ENCODE measurements around the gene C9orf85. TPM values are rescaled to one million over a fixed set of nuclear protein-coding genes. Genes with fewer than 3 reads are reported as not detected.
"Not testable (repeated sequence)": the region's sequence is repeated elsewhere in the genome, so short reads cannot be mapped to it uniquely, and the experiment has no call there.

C9orf85 gene
- total and polyA plus RNA-seq, 12 donors = 4.7 to 18.8 (median 12.1) TPM

GRCh38 chr9:71941060-71941568 lies 29.7 kb downstream of the C9orf85 start:
- no peaks in the 10 kb centered on the region for H3K36me3 ChIP-seq (replicated peaks in 1 of 2)
- no peaks in the 10 kb centered on the region for H3K27me3 ChIP-seq
- H3K4me3 ChIP-seq = no peak overlapping the region
- no peak for DNase-seq
- intact Hi-C loops (cut with DNase I) = no loop called here
- no peak overlapping the region for H3K27ac ChIP-seq
- WGBS, 4 donors = 74 to 84% (median 80%) methylated on average over 2 of the region's 2 CpGs
- TF ChIP-seq POLR2A (IDR thresholded peaks at IDR 0.05) = no peak
- TF ChIP-seq, protein P1, sequence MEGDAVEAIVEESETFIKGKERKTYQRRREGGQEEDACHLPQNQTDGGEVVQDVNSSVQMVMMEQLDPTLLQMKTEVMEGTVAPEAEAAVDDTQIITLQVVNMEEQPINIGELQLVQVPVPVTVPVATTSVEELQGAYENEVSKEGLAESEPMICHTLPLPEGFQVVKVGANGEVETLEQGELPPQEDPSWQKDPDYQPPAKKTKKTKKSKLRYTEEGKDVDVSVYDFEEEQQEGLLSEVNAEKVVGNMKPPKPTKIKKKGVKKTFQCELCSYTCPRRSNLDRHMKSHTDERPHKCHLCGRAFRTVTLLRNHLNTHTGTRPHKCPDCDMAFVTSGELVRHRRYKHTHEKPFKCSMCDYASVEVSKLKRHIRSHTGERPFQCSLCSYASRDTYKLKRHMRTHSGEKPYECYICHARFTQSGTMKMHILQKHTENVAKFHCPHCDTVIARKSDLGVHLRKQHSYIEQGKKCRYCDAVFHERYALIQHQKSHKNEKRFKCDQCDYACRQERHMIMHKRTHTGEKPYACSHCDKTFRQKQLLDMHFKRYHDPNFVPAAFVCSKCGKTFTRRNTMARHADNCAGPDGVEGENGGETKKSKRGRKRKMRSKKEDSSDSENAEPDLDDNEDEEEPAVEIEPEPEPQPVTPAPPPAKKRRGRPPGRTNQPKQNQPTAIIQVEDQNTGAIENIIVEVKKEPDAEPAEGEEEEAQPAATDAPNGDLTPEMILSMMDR (IDR thresholded peaks at IDR 0.05) = no peak
- no peaks in the 10 kb centered on the region for H3K9me3 ChIP-seq (replicated peaks in 1 of 3)
- peaks cover 0 to 11% of the 10 kb centered on the region in 2 donors for H3K4me1 ChIP-seq (replicated peaks in 1 of 2)

GRCh38 chr9:71941998-71942567 lies 30.6 kb downstream of the C9orf85 start:
- 93 to 97% (median 95%) methylated on average over 2 of the region's 2 CpGs for WGBS, 4 donors
- intact Hi-C loops (cut with DNase I) = no loop called here

DNA sequence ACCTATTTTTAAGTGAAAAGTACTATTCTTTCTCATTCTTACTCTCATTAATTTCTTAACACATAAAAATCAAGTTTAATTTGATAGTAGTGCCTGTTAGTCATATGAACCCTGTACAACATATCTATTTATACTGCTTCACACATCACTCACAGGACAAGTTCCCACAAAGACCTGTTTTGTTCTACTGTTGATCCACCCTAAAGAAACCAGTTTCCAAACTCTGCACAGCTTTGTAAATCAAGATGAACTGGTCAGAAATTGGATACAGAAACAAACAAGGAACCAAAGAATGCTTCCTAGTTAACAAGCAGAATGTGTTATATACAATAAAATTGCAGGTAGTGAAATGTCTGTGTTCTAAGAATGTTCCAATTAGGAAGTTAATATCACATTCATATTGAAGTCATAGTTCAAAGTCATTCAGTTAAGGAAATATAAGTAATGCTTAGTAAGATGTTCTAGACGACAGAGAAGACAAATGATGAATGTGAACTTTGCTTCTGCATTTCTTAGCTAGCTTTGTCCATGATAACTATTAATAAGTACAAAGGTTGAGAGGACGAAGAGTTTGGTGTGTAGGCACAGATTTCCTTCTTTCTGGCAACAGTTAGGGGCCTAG lies 33.4 kb downstream of the C9orf85 start:
- H3K4me3 ChIP-seq = no peak overlapping the region
- H3K9me3 ChIP-seq (replicated peaks in 1 of 3) = no peaks in the 10 kb centered on the region
- H3K27me3 ChIP-seq = no peaks in the 10 kb centered on the region
- TF ChIP-seq, protein P1 (IDR thresholded peaks at IDR 0.05) = no peak
- no peak for TF ChIP-seq POLR2A (IDR thresholded peaks at IDR 0.05)
- no peak overlapping the region for H3K27ac ChIP-seq
- no peak for DNase-seq
- 40 to 44% (median 41%) methylated on average over 2 of the region's 2 CpGs for WGBS, 4 donors
- intact Hi-C loops (cut with DNase I) = no loop called here
- H3K4me1 ChIP-seq (replicated peaks in 1 of 2) = peaks cover 0 to 6% of the 10 kb centered on the region in 2 donors
- H3K36me3 ChIP-seq (replicated peaks in 1 of 2) = peaks cover 0 to 6% of the 10 kb centered on the region in 2 donors

More at GRCh38 chr9:71941998-71942567, 30.6 kb downstream of the C9orf85 start:
- H3K4me1 ChIP-seq (replicated peaks in 1 of 2) = peaks cover 0 to 11% of the 10 kb centered on the region in 2 donors
- no peaks in the 10 kb centered on the region for H3K27me3 ChIP-seq
- no peaks in the 10 kb centered on the region for H3K9me3 ChIP-seq (replicated peaks in 1 of 3)
- H3K4me3 ChIP-seq = no peak overlapping the region
- no peak for TF ChIP-seq POLR2A (IDR thresholded peaks at IDR 0.05)
- TF ChIP-seq, protein P1 (IDR thresholded peaks at IDR 0.05) = no peak
- DNase-seq = no peak
- no peaks in the 10 kb centered on the region for H3K36me3 ChIP-seq (replicated peaks in 1 of 2)
- no peak overlapping the region for H3K27ac ChIP-seq

- intact Hi-C loops (cut with DNase I); H3K27me3 ChIP-seq; DNase-seq; H3K9me3 ChIP-seq (replicated peaks in 1 of 3); H3K27ac ChIP-seq; H3K4me3 ChIP-seq; H3K36me3 ChIP-seq (replicated peaks in 1 of 2); H3K4me1 ChIP-seq (replicated peaks in 1 of 2): not testable (repeated sequence)
- WGBS, 4 donors = 87 to 92% (median 89%) methylated on average over 2 of the region's 2 CpGs
Observed at GRCh38 chr9:71954652-71955051, 43.2 kb downstream of the C9orf85 start.

Data from adrenal gland (tissue), 12 donors.